NK-92 (cell line): ENCODE measurements around the gene MYO1B.

Source experiments
- DNase-seq: peaks from one replicate; lab custom pipeline; 2025; ENCODE audit not compliant: unreplicated experiment; lab: John Stamatoyannopoulos, UW

MYO1B gene

GRCh38 chr2:191245046-191245868, at the start of gene MYO1B:
MYO1B (plus strand) TSS chr2:191245404; CDS start chr2:191276896, 31,492 bp downstream.
- no peak for DNase-seq

DNA sequence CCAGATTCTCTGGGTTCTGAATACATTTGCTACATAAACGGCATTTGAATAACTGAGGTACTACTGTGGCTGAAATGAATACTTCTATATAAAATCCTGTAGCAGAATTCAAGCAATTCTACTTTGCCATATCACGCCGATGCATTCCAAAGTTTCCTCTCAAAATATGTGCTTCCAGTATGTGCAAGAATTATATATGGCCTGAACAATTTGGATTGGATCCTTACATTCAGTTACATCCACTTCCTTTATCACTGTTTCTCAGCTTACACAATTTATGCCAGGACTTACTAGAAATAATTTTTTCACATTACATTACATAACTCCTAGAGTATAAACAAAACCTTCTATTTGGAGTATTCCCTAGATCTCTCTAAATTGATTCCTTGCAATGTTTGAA, 48.1 kb upstream of the MYO1B start:
- no peak for DNase-seq

GRCh38 chr2:191198271-191198670, 46.9 kb upstream of the MYO1B start:
- no peak for DNase-seq

DNA sequence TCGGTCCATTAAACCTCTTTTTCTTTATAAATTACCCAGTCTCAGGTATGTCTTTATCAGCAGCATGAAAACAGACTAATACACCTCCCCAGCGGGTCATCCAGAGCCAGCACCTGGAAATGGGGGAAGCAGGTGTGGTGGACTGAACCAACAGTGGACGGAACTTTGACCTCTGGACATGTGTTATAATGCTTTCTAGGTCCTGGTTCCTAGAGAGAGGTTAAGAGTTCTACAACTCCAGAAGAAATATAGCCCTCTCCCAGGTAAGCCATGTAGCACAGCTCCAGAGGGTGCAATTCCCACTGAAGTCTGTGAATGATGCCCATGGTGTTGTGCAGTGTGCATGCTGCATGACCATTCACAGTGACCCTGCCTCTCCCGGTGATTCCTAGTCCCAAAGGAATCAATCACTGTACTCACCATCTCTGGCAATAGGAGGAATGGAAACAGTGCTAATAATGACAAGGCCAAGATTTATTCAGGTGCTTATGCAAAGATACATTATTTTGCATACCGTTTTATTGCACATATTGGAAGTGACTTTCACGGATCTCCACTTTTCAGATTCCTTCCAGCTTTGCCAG, 45.2 kb upstream of the MYO1B start:
- DNase-seq, result no peak

GRCh38 chr2:191200910-191201309, 44.3 kb upstream of the MYO1B start:
- DNase-seq, result no peak

- DNase-seq, result no peak
Observed at GRCh38 chr2:191202209-191202721, 42.9 kb upstream of the MYO1B start.

GRCh38 chr2:191202881-191203397, 42.3 kb upstream of the MYO1B start:
- no peak for DNase-seq

DNA sequence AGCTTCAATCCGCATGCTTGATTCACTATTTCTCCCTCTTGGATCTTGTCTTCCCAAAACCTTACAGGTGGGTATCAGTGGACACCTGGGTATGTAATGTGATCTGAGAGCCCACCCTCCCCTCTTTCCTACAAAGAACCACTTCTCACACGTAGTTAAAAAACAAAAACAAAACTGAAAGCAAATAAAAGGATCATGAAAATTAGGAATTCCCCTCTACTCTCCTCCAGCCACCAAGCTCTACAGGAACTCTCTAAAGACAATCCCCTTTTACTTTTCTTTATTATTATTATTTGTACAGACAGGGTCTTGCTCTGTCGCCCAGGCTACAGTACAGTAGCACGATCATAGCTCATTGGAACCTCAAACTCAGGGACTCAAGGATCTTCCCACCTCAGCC, 40.8 kb upstream of the MYO1B start:
- no peak for DNase-seq

DNA sequence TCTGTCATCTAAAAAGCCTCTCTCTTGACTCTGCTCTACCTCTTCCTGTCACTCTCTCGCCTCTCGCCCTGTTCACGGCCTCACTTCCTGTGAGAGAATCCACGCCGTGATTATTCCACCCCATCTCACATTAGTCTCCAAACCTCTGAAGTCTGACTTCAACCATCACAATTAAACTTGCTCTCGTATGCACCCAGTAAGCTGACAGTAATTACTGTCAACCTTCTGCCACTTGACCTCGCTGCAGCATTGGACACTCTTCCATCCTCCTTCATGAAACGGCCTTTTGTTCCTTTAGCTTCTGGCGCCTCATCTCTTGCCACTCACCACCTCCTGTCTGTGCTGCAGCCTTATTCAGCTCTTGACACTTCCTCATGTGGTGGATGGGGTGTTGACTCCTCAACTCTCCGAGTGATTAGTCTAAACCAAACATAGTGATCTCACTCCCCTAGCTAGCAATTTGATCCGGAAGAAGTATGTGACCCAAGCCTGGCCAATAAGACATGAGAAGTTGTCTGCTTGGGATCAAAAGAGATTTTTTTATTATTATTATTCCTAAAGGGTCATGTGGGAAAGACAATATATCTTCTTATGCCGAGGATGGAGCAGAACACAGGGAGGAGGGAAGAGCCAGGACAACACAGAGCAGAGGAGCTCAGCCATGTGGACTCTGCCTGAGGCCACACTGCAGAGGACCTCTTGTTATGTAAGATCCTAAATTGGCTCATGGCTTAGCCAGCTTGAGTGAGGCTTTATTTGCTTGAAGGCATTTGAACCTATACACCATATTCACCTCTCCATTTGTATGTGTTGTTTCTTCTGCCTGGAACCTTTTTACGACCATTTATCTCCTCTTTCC, 38.4 kb upstream of the MYO1B start:
- peak; percentile 5 for DNase-seq

- DNase-seq, result no peak
Observed at GRCh38 chr2:191209340-191209739, 35.9 kb upstream of the MYO1B start.

DNA sequence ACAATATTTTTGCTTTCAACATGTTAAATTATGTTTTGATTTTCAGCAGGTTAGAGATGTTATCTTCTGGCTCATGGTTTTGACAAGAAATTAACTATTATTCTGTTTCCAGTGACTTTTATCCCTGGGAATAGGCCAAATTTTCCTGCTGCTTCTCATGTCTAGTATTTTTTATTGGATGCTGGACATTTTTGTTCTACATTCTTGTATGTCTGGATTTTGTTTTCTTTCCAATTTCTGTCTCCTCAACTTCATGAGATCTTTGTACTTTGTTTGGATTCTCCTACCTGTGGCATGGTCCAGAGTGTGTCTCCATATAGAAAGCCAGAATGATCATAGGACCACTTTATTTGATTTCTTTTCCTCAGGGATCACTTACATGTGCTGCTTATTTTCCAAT, 33.1 kb upstream of the MYO1B start:
- no peak for DNase-seq

DNA sequence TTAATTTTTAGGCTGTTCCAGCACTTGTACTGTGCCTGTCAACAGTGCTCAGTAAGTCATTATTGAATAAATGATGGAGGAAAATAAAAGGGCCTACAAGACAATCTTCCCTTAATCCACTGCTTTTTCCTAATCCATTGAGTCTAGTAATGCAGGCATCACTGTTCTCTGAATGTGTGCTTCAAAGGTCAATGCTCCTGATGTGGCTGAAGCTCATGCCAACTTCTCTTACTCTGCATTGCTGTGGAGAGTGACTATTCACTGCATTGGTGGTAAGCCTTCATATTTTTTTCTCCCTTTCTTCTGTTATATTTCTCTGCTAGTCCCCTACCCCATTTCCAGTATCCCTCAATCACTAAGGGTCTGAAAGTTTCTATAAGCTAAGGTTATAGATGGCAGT, 31.9 kb upstream of the MYO1B start:
- no peak for DNase-seq

DNA sequence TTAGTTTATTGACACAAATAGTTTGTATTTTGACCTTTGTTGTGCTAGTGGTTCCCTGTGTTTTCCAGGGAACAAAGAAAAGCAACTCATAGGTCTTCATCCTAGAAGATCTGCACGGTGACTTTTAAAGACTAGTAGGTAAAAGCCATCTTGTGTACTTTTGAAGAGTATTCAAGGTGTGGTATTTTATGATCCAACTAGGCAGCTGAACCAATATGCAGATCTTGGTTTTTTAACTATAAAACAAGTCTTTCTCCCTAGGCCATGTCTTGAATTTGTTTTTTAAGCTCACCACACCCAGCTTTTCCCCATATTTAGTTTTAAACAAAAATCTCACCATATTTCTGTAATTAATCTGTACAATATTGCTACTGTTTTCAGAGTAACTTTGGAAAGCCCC, 30.0 kb upstream of the MYO1B start:
- no peak for DNase-seq

GRCh38 chr2:191215666-191216065, 29.5 kb upstream of the MYO1B start:
- DNase-seq, result no peak

GRCh38 chr2:191217580-191217979, 27.6 kb upstream of the MYO1B start:
- DNase-seq, result no peak

- no peak for DNase-seq
Observed at GRCh38 chr2:191218292-191218898, 26.8 kb upstream of the MYO1B start.

GRCh38 chr2:191220671-191221070, 24.5 kb upstream of the MYO1B start:
- no peak for DNase-seq

GRCh38 chr2:191221666-191222065, 23.5 kb upstream of the MYO1B start:
- DNase-seq, result no peak

GRCh38 chr2:191222507-191222906, 22.7 kb upstream of the MYO1B start:
- no peak for DNase-seq

GRCh38 chr2:191222952-191223351, 22.3 kb upstream of the MYO1B start:
- no peak for DNase-seq

DNA sequence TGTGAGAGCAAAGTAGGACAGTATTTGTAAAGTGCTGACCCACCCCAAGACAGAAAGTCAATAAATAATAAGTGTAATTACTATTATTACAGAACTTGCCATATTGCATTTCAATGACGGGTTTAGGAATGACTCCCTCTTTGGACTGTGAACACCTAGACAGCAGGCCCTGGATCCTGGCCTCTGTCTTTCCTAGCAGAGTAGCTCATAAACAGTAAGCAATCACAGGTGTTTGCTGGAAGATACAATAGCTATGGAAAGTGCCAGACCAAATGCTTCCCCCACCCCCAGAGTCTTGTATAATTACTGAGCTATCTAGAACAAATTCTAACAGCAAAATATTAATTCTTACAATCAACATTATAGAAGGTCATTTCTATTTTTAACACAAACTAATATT, 20.1 kb upstream of the MYO1B start:
- DNase-seq, result no peak
